ENCODE data around the gene LRCOL1. TPM values are rescaled to one million over a fixed set of nuclear protein-coding genes. Genes with fewer than 3 reads are reported as not detected.
A peak's percentile ranks its signal among the peaks of the same experiment; 100 is the strongest.

LRCOL1 gene
- total and polyA plus RNA-seq, 3 experiments from 2014 or later = not detected

- Mint-ChIP-seq H3K36me3 (peaks cover 0 to 4% (median 0%) of the 10 kb centered on the region in 3 donors), H3K4me3 (no peak overlapping the region), H3K9me3 (peaks cover 0 to 17% (median 6%) of the 10 kb centered on the region in 5 donors), H3K4me1 (peaks cover 10 to 19% (median 14%) of the 10 kb centered on the region in 3 donors), H3K27me3 (peaks cover 27 to 36% of the 10 kb centered on the region in 2 donors), H3K27ac (no peak overlapping the region)
- no peaks in the 10 kb centered on the region for H3K4me1 ChIP-seq (ENCODE audit: insufficient read depth, low read length)
- H3K27ac ChIP-seq (ENCODE audit: low read depth, low read length) = no peak overlapping the region
- ChIA-PET CTCF (no interaction called here), POLR2A (no interaction called here)
- no peaks in the 10 kb centered on the region for H3K9me3 ChIP-seq (ENCODE audit: low read length)
- H3K36me3 ChIP-seq (ENCODE audit: insufficient read depth, low read length) = no peaks in the 10 kb centered on the region
- no peak overlapping the region for H3K4me3 ChIP-seq (ENCODE audit: low read length)
- H3K27me3 ChIP-seq (ENCODE audit: insufficient read depth, low read length, poor library complexity, severe bottlenecking) = peaks cover 13% of the 10 kb centered on the region
- DNase-seq = no peak
Measured at GRCh38 chr12:132619071-132619385, 8.6 kb upstream of the LRCOL1 start.

GRCh38 chr12:132618683-132619043, 8.3 kb upstream of the LRCOL1 start, which contains the start of gene P2RX2:
Gene P2RX2, plus strand, starts transcription at chr12:132618776. Its CDS starts 41 bp downstream, at chr12:132618817.
- Histone ChIP-seq H3K27ac (ENCODE audit: low read depth, low read length) (no peak within 1 kb of the TSS), H3K9me3 (ENCODE audit: low read length) (no peaks in the 10 kb centered on the region), H3K4me3 (ENCODE audit: low read length) (no peak within 1 kb of the TSS), H3K4me1 (ENCODE audit: insufficient read depth, low read length) (no peaks in the 10 kb centered on the region), H3K27me3 (ENCODE audit: insufficient read depth, low read length, poor library complexity, severe bottlenecking) (peaks cover 13% of the 10 kb centered on the region), H3K36me3 (ENCODE audit: insufficient read depth, low read length) (no peaks in the 10 kb centered on the region)
- H3K4me3 Mint-ChIP-seq = peak within 1 kb of the TSS in 5 of 7 donors; percentile 2 to 59 (median 52)
- POLR2A ChIA-PET = no interaction called here
- peaks cover 27 to 36% of the 10 kb centered on the region in 2 donors for H3K27me3 Mint-ChIP-seq
- H3K9me3 Mint-ChIP-seq = peaks cover 0 to 17% (median 6%) of the 10 kb centered on the region in 5 donors
- no peak within 1 kb of the TSS for H3K27ac Mint-ChIP-seq
- CTCF ChIA-PET = no interaction called here
- peaks cover 10 to 19% (median 14%) of the 10 kb centered on the region in 3 donors for H3K4me1 Mint-ChIP-seq
- peaks cover 0 to 1% (median 0%) of the 10 kb centered on the region in 3 donors for H3K36me3 Mint-ChIP-seq
- peak in 1 of 5 donors; percentile 14 for DNase-seq

- Histone ChIP-seq H3K4me3 (ENCODE audit: low read length) (no peak overlapping the region), H3K27me3 (ENCODE audit: insufficient read depth, low read length, poor library complexity, severe bottlenecking) (peaks cover 13% of the 10 kb centered on the region), H3K4me1 (ENCODE audit: insufficient read depth, low read length) (no peaks in the 10 kb centered on the region), H3K9me3 (ENCODE audit: low read length) (no peaks in the 10 kb centered on the region), H3K27ac (ENCODE audit: low read depth, low read length) (no peak overlapping the region), H3K36me3 (ENCODE audit: insufficient read depth, low read length) (no peaks in the 10 kb centered on the region)
- peak in 1 of 5 donors; percentile 21 for DNase-seq
- peaks cover 28 to 35% of the 10 kb centered on the region in 2 donors for H3K27me3 Mint-ChIP-seq
- POLR2A ChIA-PET = no interaction called here
- peak overlapping the region in 5 of 7 donors; percentile 2 to 59 (median 52) for H3K4me3 Mint-ChIP-seq
- peaks cover 10 to 19% (median 14%) of the 10 kb centered on the region in 3 donors for H3K4me1 Mint-ChIP-seq
- peaks cover 0 to 1% (median 0%) of the 10 kb centered on the region in 3 donors for H3K36me3 Mint-ChIP-seq
- no peak overlapping the region for H3K27ac Mint-ChIP-seq
- peaks cover 0 to 17% (median 6%) of the 10 kb centered on the region in 5 donors for H3K9me3 Mint-ChIP-seq
- CTCF ChIA-PET = interaction anchor here (0.8 to 4.2 kb wide), 2 partner anchors 8 to 203 kb away, joined by 3 to 41 read pairs; no protein-coding TSS in a partner anchor
Measured at GRCh38 chr12:132617822-132618682, 7.7 kb upstream of the LRCOL1 start.

GRCh38 chr12:132617135-132617701, 6.8 kb upstream of the LRCOL1 start:
- ChIA-PET CTCF (interaction anchor here (4.2 kb wide), 1 partner anchor 202 kb away, joined by 41 read pairs; no protein-coding TSS in a partner anchor), POLR2A (no interaction called here)
- Mint-ChIP-seq H3K27me3 (peaks cover 35% of the 10 kb centered on the region in 2 donors), H3K27ac (peak overlapping the region in 1 of 8 donors; percentile 39), H3K9me3 (peaks cover 0 to 17% (median 6%) of the 10 kb centered on the region in 5 donors), H3K4me1 (peaks cover 10 to 14% (median 14%) of the 10 kb centered on the region in 3 donors), H3K36me3 (no peaks in the 10 kb centered on the region), H3K4me3 (peak overlapping the region in 1 of 7 donors; percentile 42)
- DNase-seq = no peak
- H3K27me3 ChIP-seq (ENCODE audit: insufficient read depth, low read length, poor library complexity, severe bottlenecking) = peaks cover 13% of the 10 kb centered on the region
- H3K9me3 ChIP-seq (ENCODE audit: low read length) = no peaks in the 10 kb centered on the region
- no peaks in the 10 kb centered on the region for H3K4me1 ChIP-seq (ENCODE audit: insufficient read depth, low read length)
- no peaks in the 10 kb centered on the region for H3K36me3 ChIP-seq (ENCODE audit: insufficient read depth, low read length)
- H3K27ac ChIP-seq (ENCODE audit: low read depth, low read length) = no peak overlapping the region
- no peak overlapping the region for H3K4me3 ChIP-seq (ENCODE audit: low read length)

GRCh38 chr12:132615579-132616038, 5.2 kb upstream of the LRCOL1 start:
- peaks cover 10 to 14% (median 14%) of the 10 kb centered on the region in 3 donors for H3K4me1 Mint-ChIP-seq
- CTCF ChIA-PET = interaction anchor here (0.7 to 4.2 kb wide), 6 partner anchors 10 to 205 kb away, joined by 3 to 41 read pairs (median 4); no protein-coding TSS in a partner anchor
- no peak overlapping the region for H3K4me3 Mint-ChIP-seq
- peaks cover 0 to 17% (median 8%) of the 10 kb centered on the region in 5 donors for H3K9me3 Mint-ChIP-seq
- Histone ChIP-seq H3K27ac (ENCODE audit: low read depth, low read length) (no peak overlapping the region), H3K36me3 (ENCODE audit: insufficient read depth, low read length) (no peaks in the 10 kb centered on the region), H3K9me3 (ENCODE audit: low read length) (no peaks in the 10 kb centered on the region), H3K27me3 (ENCODE audit: insufficient read depth, low read length, poor library complexity, severe bottlenecking) (peaks cover 13% of the 10 kb centered on the region), H3K4me1 (ENCODE audit: insufficient read depth, low read length) (no peaks in the 10 kb centered on the region), H3K4me3 (ENCODE audit: low read length) (no peak overlapping the region)
- H3K36me3 Mint-ChIP-seq = no peaks in the 10 kb centered on the region
- POLR2A ChIA-PET = interaction anchor here (1.1 kb wide), 1 partner anchor 201 kb away, joined by 4 read pairs; no protein-coding TSS in a partner anchor
- peaks cover 34 to 38% of the 10 kb centered on the region in 2 donors for H3K27me3 Mint-ChIP-seq
- H3K27ac Mint-ChIP-seq = no peak overlapping the region
- no peak for DNase-seq

- ChIA-PET CTCF (interaction anchor here (0.6 to 4.2 kb wide), 12 partner anchors 9 to 461 kb away, joined by 3 to 41 read pairs (median 3); no protein-coding TSS in a partner anchor), POLR2A (interaction anchor here (0.8 to 1.1 kb wide), 2 partner anchors 200 to 618 kb away, joined by 3 to 4 read pairs; no protein-coding TSS in a partner anchor)
- H3K4me3 ChIP-seq (ENCODE audit: low read length) = no peak overlapping the region
- Mint-ChIP-seq H3K9me3 (peaks cover 0 to 17% (median 8%) of the 10 kb centered on the region in 5 donors), H3K27me3 (peaks cover 36 to 44% of the 10 kb centered on the region in 2 donors), H3K27ac (peak overlapping the region in 1 of 8 donors; percentile 3), H3K4me3 (no peak overlapping the region), H3K4me1 (peaks cover 13 to 20% (median 14%) of the 10 kb centered on the region in 3 donors), H3K36me3 (no peaks in the 10 kb centered on the region)
- H3K9me3 ChIP-seq (ENCODE audit: low read length) = no peaks in the 10 kb centered on the region
- H3K27me3 ChIP-seq (ENCODE audit: insufficient read depth, low read length, poor library complexity, severe bottlenecking) = peaks cover 17% of the 10 kb centered on the region
- H3K27ac ChIP-seq (ENCODE audit: low read depth, low read length) = no peak overlapping the region
- H3K36me3 ChIP-seq (ENCODE audit: insufficient read depth, low read length) = no peaks in the 10 kb centered on the region
- no peaks in the 10 kb centered on the region for H3K4me1 ChIP-seq (ENCODE audit: insufficient read depth, low read length)
- peak; percentile 66 to 84 (median 68) for DNase-seq
Measured at GRCh38 chr12:132614861-132615578, 4.6 kb upstream of the LRCOL1 start.

- no peaks in the 10 kb centered on the region for H3K9me3 ChIP-seq (ENCODE audit: low read length)
- no peaks in the 10 kb centered on the region for H3K36me3 ChIP-seq (ENCODE audit: insufficient read depth, low read length)
- H3K27me3 ChIP-seq (ENCODE audit: insufficient read depth, low read length, poor library complexity, severe bottlenecking) = peaks cover 23% of the 10 kb centered on the region
- no peak overlapping the region for H3K27ac ChIP-seq (ENCODE audit: low read depth, low read length)
- peaks cover 40 to 52% of the 10 kb centered on the region in 2 donors for H3K27me3 Mint-ChIP-seq
- peaks cover 0 to 17% (median 8%) of the 10 kb centered on the region in 5 donors for H3K9me3 Mint-ChIP-seq
- H3K36me3 Mint-ChIP-seq = no peaks in the 10 kb centered on the region
- POLR2A ChIA-PET = interaction anchor here (0.8 kb wide), 1 partner anchor 617 kb away, joined by 3 read pairs; no protein-coding TSS in a partner anchor
- no peak overlapping the region for H3K4me3 Mint-ChIP-seq
- no peak for DNase-seq
- peaks cover 13 to 20% (median 14%) of the 10 kb centered on the region in 3 donors for H3K4me1 Mint-ChIP-seq
- CTCF ChIA-PET = interaction anchor here (0.9 to 4.2 kb wide), 3 partner anchors 13 to 199 kb away, joined by 3 to 41 read pairs (median 3); no protein-coding TSS in a partner anchor
- no peak overlapping the region for H3K27ac Mint-ChIP-seq
- no peak overlapping the region for H3K4me3 ChIP-seq (ENCODE audit: low read length)
- no peaks in the 10 kb centered on the region for H3K4me1 ChIP-seq (ENCODE audit: insufficient read depth, low read length)
Measured at GRCh38 chr12:132614029-132614428, 3.6 kb upstream of the LRCOL1 start.
